PC-3 (cell line): ENCODE data around the gene FSIP1. TPM values are rescaled to one million over a fixed set of nuclear protein-coding genes. Genes with fewer than 3 reads are reported as not detected.

Source experiments
- ATAC-seq: fragments of 200-7000 bp; cut with Tn5 transposase; 2 replicates; pipeline ENCODE4 v1.9.1; 2020; ENCODE audit warnings: mild to moderate bottlenecking, moderate library complexity
- BruUV-seq: library from RNA; stranded (reverse); fragments of 400-500 nt; replicated peaks from 2 replicates; lab custom pipeline; 2021; lab: Mats Ljungman, UMichigan
- CTCF ChIA-PET: fragments of 300-600 bp; sonication (Branson Sonifier 250); formaldehyde crosslinking; loops from one replicate; lab custom pipeline; 2022; ENCODE audit warnings: antibody characterized with exemption; lab: Charles Lee
- POLR2A ChIA-PET: fragments of 300-600 bp; sonication (Branson Sonifier 250); formaldehyde crosslinking; loops from one replicate; lab custom pipeline; 2022; ENCODE audit warnings: antibody characterized with exemption; ENCODE audit not compliant: unreplicated experiment; lab: Charles Lee
- DNase-seq: peaks from one replicate; pipeline ENCODE4 v3.0.0-alpha.2; 2015
- H2AFZ ChIP-seq: fragments of 300-600 bp; sonication (generic); 2 replicates; pipeline ENCODE4 v1.6.0; 2016; ENCODE audit warnings: antibody characterized with exemption, low read length
- H3F3A ChIP-seq: fragments of 300-600 bp; sonication (generic); one replicate; pipeline ENCODE4 v1.6.0; 2017; ENCODE audit warnings: antibody characterized with exemption, low read length, control low read depth, mild to moderate bottlenecking; ENCODE audit not compliant: unreplicated experiment
- H3K27ac ChIP-seq: fragments of 300-600 bp; sonication (generic); 2 replicates; pipeline ENCODE4 v1.5.1; 2016; ENCODE audit warnings: mild to moderate bottlenecking, low read length
- H3K27me3 ChIP-seq: fragments of 300-600 bp; sonication (generic); 2 replicates; pipeline ENCODE4 v1.6.1; 2016; ENCODE audit warnings: low read length, mixed read lengths
- H3K36me3 ChIP-seq: fragments of 300-600 bp; sonication (generic); 2 replicates; pipeline ENCODE4 v1.6.1; 2016; ENCODE audit warnings: low read depth, mixed run types, low read length, mixed read lengths
- H3K4me1 ChIP-seq: fragments of 300-600 bp; sonication (generic); 2 replicates; pipeline ENCODE4 v1.5.1; 2016; ENCODE audit warnings: low read length; ENCODE audit not compliant: insufficient read depth
- H3K4me2 ChIP-seq: fragments of 300-600 bp; sonication (generic); 2 replicates; pipeline ENCODE4 v1.6.0; 2016; ENCODE audit warnings: low read length
- H3K4me3 ChIP-seq: fragments of 300-600 bp; sonication (generic); 2 replicates; pipeline ENCODE4 v1.5.1; 2016; ENCODE audit warnings: mild to moderate bottlenecking, low read length, mixed read lengths
- H3K79me2 ChIP-seq: fragments of 300-600 bp; sonication (generic); 2 replicates; pipeline ENCODE4 v1.6.1; 2017; ENCODE audit warnings: low read length, mixed read lengths
- H3K9ac ChIP-seq: fragments of 300-600 bp; sonication (generic); 2 replicates; pipeline ENCODE4 v1.6.0; 2016; ENCODE audit warnings: mild to moderate bottlenecking, low read length
- H3K9me2 ChIP-seq: fragments of 300-600 bp; sonication (generic); replicated peaks from 2 replicates; pipeline ENCODE4 v1.6.1; 2016; ENCODE audit warnings: mixed run types, low read length, mixed read lengths
- H3K9me3 ChIP-seq: fragments of 300-600 bp; sonication (generic); 2 replicates; pipeline ENCODE4 v1.6.1; 2016; ENCODE audit warnings: low read length, mixed read lengths
- H4K20me1 ChIP-seq: fragments of 300-600 bp; sonication (generic); 2 replicates; pipeline ENCODE4 v1.6.1; 2016; ENCODE audit warnings: low read length, mixed read lengths
- CTCF ChIP-seq: fragments of 300-600 bp; sonication (generic); conservative IDR thresholded peaks from 2 replicates; pipeline ENCODE4 v1.5.1; 2017; ENCODE audit warnings: antibody characterized with exemption, low read depth, mild to moderate bottlenecking, low read length
- EZH2 ChIP-seq: fragments of 300-600 bp; sonication (generic); IDR thresholded peaks from one replicate; pipeline ENCODE4 v1.6.1; 2017; ENCODE audit warnings: antibody characterized with exemption, mild to moderate bottlenecking, low read length; ENCODE audit not compliant: unreplicated experiment
- EZH2phosphoT487 ChIP-seq: fragments of 300-600 bp; sonication (generic); IDR thresholded peaks from 2 replicates; pipeline ENCODE4 v1.6.1; 2018; ENCODE audit warnings: mild to moderate bottlenecking, antibody characterized with exemption, low read length, borderline replicate concordance
- intact Hi-C: fragments of 100-400 bp; cut with micrococcal nuclease; formaldehyde crosslinking; loops from 2 replicates; pipeline ENCODE4 v1.9.0; 2023
- total RNA-seq: library from RNA; depleted of rRNA; stranded (reverse); fragments of >200 nt; gene quantifications from 2 replicates; pipeline ENCODE4 v1.2.3, GENCODE V29; 2014

The FSIP1 gene
- total RNA-seq, 1 experiment from 2014 or later, result 0.07 TPM

- Histone ChIP-seq H3F3A (no peaks in the 10 kb centered on the region), H3K9me2 (no peaks in the 10 kb centered on the region), H2AFZ (no peak overlapping the region), H4K20me1 (no peaks in the 10 kb centered on the region), H3K36me3 (no peaks in the 10 kb centered on the region), H3K9me3 (no peaks in the 10 kb centered on the region), H3K79me2 (no peaks in the 10 kb centered on the region), H3K4me2 (no peak overlapping the region), H3K27ac (no peak overlapping the region), H3K4me1 (no peaks in the 10 kb centered on the region), H3K9ac (no peak overlapping the region), H3K27me3 (no peaks in the 10 kb centered on the region), H3K4me3 (no peak overlapping the region)
- ATAC-seq, result no peak
- intact Hi-C loops, result no loop called here
- ChIA-PET POLR2A (no interaction called here), CTCF (no interaction called here)
- BruUV-seq, result no TSS peak
- TF ChIP-seq EZH2phosphoT487 (no peak), CTCF (no peak), EZH2 (no peak)
- DNase-seq, result no peak
Observed at GRCh38 chr15:39731266-39731665, 51.4 kb downstream of the FSIP1 start.

GRCh38 chr15:39730552-39730951 lies 52.1 kb downstream of the FSIP1 start:
- ATAC-seq (no peak), DNase-seq (no peak)
- intact Hi-C loops, result no loop called here
- no peak overlapping the region for H3K4me2 ChIP-seq
- no peaks in the 10 kb centered on the region for H3K79me2 ChIP-seq
- no peaks in the 10 kb centered on the region for H3K9me2 ChIP-seq
- H3K4me1 ChIP-seq, result no peaks in the 10 kb centered on the region
- no peak overlapping the region for H3K4me3 ChIP-seq
- no peaks in the 10 kb centered on the region for H3K27me3 ChIP-seq
- H3K27ac ChIP-seq, result no peak overlapping the region
- POLR2A ChIA-PET, result no interaction called here
- H3K36me3 ChIP-seq, result no peaks in the 10 kb centered on the region
- no peak overlapping the region for H2AFZ ChIP-seq
- BruUV-seq, result no TSS peak
- no peaks in the 10 kb centered on the region for H4K20me1 ChIP-seq
- no peak overlapping the region for H3K9ac ChIP-seq
- TF ChIP-seq CTCF (no peak), EZH2phosphoT487 (no peak), EZH2 (no peak)
- no peaks in the 10 kb centered on the region for H3F3A ChIP-seq
- no peaks in the 10 kb centered on the region for H3K9me3 ChIP-seq
- CTCF ChIA-PET, result no interaction called here

GRCh38 chr15:39729500-39729899 lies 53.1 kb downstream of the FSIP1 start:
- Histone ChIP-seq H3K9me2 (no peaks in the 10 kb centered on the region), H3K27ac (no peak overlapping the region), H3K79me2 (no peaks in the 10 kb centered on the region), H3K4me1 (no peaks in the 10 kb centered on the region), H3K4me2 (no peak overlapping the region), H3K9ac (no peak overlapping the region), H2AFZ (no peak overlapping the region), H3F3A (no peaks in the 10 kb centered on the region), H3K4me3 (no peak overlapping the region), H4K20me1 (no peaks in the 10 kb centered on the region), H3K27me3 (no peaks in the 10 kb centered on the region), H3K9me3 (no peaks in the 10 kb centered on the region), H3K36me3 (no peaks in the 10 kb centered on the region)
- BruUV-seq, result no TSS peak
- ATAC-seq (no peak), DNase-seq (no peak)
- TF ChIP-seq CTCF, result no peak
- no peak for TF ChIP-seq EZH2
- no peak for TF ChIP-seq EZH2phosphoT487
- ChIA-PET CTCF (no interaction called here), POLR2A (no interaction called here)
- intact Hi-C loops, result no loop called here
